ENCODE measurements around the gene TPSG1. TPM values are rescaled to one million over a fixed set of nuclear protein-coding genes. Genes with fewer than 3 reads are reported as not detected.

TPSG1 gene
- total RNA-seq, 6 experiments from 2014 or later: 0.20 to 0.43 (median 0.43) TPM; not detected in 3

DNA sequence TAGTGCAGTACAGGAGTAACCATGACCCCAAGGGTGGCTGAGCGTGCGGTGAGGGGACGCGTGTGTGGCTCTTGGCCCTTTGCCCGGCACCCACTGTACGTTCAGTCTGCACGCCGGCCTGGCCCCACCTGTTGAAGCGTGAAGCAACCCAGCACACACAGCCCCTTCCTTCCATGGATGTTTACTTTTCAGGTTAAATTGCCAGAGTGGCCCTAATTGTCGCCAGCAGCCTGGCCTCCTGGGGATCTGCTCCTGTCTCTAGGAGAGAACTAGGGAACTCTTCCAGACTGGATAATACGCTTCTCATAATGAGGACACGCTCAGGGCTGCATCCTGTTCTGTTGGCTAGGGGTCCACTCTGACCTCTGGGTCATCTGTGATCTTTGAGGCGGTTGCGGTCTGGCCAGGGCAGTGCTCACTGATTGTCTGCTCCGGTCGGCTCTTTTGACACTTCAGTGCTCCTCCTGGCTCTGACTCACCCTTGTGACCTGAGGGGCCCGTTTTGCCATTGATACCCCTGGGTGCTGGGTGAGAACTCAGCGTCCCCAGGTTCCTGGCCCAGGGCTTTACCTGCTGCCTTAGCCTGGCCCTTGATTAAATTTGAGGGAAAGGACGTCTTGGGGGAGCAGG lies 27.7 kb downstream of the TPSG1 start:
- WGBS (ENCODE audit: insufficient coverage, low coverage, low lambda C conversion rate, missing lambda C conversion rate): 27% methylated on average over 3 of the region's 19 CpGs
- intact Hi-C loops (cut with DNase I): no loop called here
- no peak for DNase-seq

GRCh38 chr16:1196494-1196893 lies 28.6 kb downstream of the TPSG1 start:
- ATAC-seq (no peak), DNase-seq (no peak)
- intact Hi-C loops (cut with DNase I): no loop called here
- no peak for TF ChIP-seq POLR2A (IDR thresholded peaks at IDR 0.05)
- TF ChIP-seq, protein P1, sequence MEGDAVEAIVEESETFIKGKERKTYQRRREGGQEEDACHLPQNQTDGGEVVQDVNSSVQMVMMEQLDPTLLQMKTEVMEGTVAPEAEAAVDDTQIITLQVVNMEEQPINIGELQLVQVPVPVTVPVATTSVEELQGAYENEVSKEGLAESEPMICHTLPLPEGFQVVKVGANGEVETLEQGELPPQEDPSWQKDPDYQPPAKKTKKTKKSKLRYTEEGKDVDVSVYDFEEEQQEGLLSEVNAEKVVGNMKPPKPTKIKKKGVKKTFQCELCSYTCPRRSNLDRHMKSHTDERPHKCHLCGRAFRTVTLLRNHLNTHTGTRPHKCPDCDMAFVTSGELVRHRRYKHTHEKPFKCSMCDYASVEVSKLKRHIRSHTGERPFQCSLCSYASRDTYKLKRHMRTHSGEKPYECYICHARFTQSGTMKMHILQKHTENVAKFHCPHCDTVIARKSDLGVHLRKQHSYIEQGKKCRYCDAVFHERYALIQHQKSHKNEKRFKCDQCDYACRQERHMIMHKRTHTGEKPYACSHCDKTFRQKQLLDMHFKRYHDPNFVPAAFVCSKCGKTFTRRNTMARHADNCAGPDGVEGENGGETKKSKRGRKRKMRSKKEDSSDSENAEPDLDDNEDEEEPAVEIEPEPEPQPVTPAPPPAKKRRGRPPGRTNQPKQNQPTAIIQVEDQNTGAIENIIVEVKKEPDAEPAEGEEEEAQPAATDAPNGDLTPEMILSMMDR (IDR thresholded peaks at IDR 0.05): no peak
- Histone ChIP-seq H3K4me1 (peaks cover 0 to 27% (median 0%) of the 10 kb centered on the region in 4 donors), H3K9me3 (no peaks in the 10 kb centered on the region), H3K27ac (no peak overlapping the region), H3K4me3 (no peak overlapping the region), H3K36me3 (no peaks in the 10 kb centered on the region), H3K27me3 (no peaks in the 10 kb centered on the region)
- WGBS (ENCODE audit: insufficient coverage, low coverage, low lambda C conversion rate, missing lambda C conversion rate): no CpG with 5 or more reads among the region's 11 CpGs

More for the DNA sequence above, 27.7 kb downstream of the TPSG1 start:
- Histone ChIP-seq H3K4me1 (peaks cover 0 to 20% (median 0%) of the 10 kb centered on the region in 4 donors), H3K9me3 (no peaks in the 10 kb centered on the region), H3K27ac (no peak overlapping the region), H3K27me3 (no peaks in the 10 kb centered on the region), H3K36me3 (no peaks in the 10 kb centered on the region), H3K4me3 (no peak overlapping the region)
- TF ChIP-seq POLR2A (IDR thresholded peaks at IDR 0.05): no peak
- TF ChIP-seq, protein P1 (IDR thresholded peaks at IDR 0.05): no peak
- no peak for ATAC-seq

DNA sequence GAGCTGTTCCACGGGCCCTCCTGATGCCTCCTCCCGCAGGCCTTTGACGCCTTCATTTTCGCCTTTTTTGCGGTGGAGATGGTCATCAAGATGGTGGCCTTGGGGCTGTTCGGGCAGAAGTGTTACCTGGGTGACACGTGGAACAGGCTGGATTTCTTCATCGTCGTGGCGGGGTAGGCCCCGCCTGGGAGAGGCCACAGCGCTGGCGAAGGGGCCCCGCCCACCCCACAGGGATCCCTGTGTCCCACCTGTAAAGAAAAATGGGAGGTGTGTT lies 29.7 kb downstream of the TPSG1 start:
- ATAC-seq: no peak
- intact Hi-C loops (cut with DNase I): no loop called here
- H3K4me3 ChIP-seq: no peak overlapping the region
- no peak overlapping the region for H3K27ac ChIP-seq
- H3K36me3 ChIP-seq: no peaks in the 10 kb centered on the region
- H3K27me3 ChIP-seq: no peaks in the 10 kb centered on the region
- TF ChIP-seq POLR2A (IDR thresholded peaks at IDR 0.05): no peak
- TF ChIP-seq, protein P1 (IDR thresholded peaks at IDR 0.05): no peak
- WGBS (ENCODE audit: insufficient coverage, low coverage, low lambda C conversion rate, missing lambda C conversion rate): 97% methylated on average over 5 of the region's 14 CpGs
- DNase-seq: no peak
- H3K4me1 ChIP-seq: peaks cover 0 to 27% (median 0%) of the 10 kb centered on the region in 4 donors
- no peaks in the 10 kb centered on the region for H3K9me3 ChIP-seq

GRCh38 chr16:1194665-1195392 lies 30.2 kb downstream of the TPSG1 start:
- no peak for DNase-seq

More at GRCh38 chr16:1194665-1195392, 30.2 kb downstream of the TPSG1 start:
- ATAC-seq: peak in 3 of 4 donors; percentile 13 to 36 (median 26)
- Histone ChIP-seq H3K4me1 (peaks cover 0 to 27% (median 0%) of the 10 kb centered on the region in 4 donors), H3K9me3 (no peaks in the 10 kb centered on the region), H3K27me3 (no peaks in the 10 kb centered on the region), H3K36me3 (no peaks in the 10 kb centered on the region), H3K27ac (peak overlapping the region in 1 of 3 donors; percentile 71), H3K4me3 (no peak overlapping the region)
- intact Hi-C loops (cut with DNase I): no loop called here
- WGBS (ENCODE audit: insufficient coverage, low coverage, low lambda C conversion rate, missing lambda C conversion rate): 45% methylated on average over 23 of the region's 61 CpGs
- TF ChIP-seq, protein P1 (IDR thresholded peaks at IDR 0.05): peak; percentile 71 to 93 (median 84)
- no peak for TF ChIP-seq POLR2A (IDR thresholded peaks at IDR 0.05)
